ENCODE data around the gene NOTO. TPM values are rescaled to one million over a fixed set of nuclear protein-coding genes. Genes with fewer than 3 reads are reported as not detected.

NOTO gene
- polyA plus RNA-seq, 6 donors from 2014 or later: not detected

DNA sequence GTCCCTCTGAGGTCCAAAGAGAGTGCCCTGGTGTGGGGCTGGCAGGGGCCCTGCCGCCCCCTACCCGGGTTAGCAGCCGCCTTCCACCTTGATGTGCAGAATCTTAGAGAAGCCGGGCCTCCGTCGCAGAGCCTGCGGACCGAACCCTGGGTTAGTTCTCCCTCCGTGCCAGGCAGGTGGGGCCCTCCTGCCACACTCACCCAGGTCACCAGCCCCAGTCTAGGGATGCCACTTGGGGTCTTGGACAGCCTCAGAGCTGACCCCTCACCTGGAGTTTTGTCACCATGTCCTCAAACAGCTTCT is 56.5 kb downstream of the NOTO start:
- Mint-ChIP-seq H3K27me3 (no peaks in the 10 kb centered on the region), H3K4me3 (peak overlapping the region in 1 of 8 donors; percentile 52), H3K36me3 (peaks cover 0 to 7% of the 10 kb centered on the region in 2 donors), H3K27ac (peak overlapping the region in 1 of 6 donors; percentile 8), H3K4me1 (peaks cover 0 to 3% (median 0%) of the 10 kb centered on the region in 3 donors), H3K9me3 (no peaks in the 10 kb centered on the region)
- ATAC-seq (ENCODE audit: low read depth in 2 of 2) (no peak), DNase-seq (no peak)

DNA sequence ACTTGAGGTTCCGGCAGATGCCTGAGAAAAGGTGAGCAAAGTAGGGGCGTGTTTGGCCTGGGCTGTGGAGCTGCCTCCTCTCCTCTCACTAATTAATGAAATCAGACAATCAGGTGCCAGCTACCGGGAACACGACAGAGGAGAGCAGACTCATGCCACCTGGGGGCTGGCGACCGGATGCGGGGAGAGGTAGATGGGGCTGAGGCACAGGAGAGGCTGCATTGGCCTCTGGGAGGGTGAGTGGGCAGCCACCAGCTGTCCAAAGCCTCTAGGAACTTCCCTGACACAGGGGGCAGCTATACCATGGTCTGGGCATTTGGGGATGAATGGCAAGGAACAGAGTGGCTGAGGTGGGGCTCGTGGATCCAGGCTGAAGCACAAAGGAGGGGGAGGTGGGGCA is 56.9 kb downstream of the NOTO start:
- peak overlapping the region in 2 of 6 donors; percentile 8 to 10 for H3K27ac Mint-ChIP-seq
- H3K36me3 Mint-ChIP-seq: peaks cover 0 to 7% of the 10 kb centered on the region in 2 donors
- peaks cover 0 to 3% (median 0%) of the 10 kb centered on the region in 3 donors for H3K4me1 Mint-ChIP-seq
- no peaks in the 10 kb centered on the region for H3K27me3 Mint-ChIP-seq
- DNase-seq: no peak
- no peaks in the 10 kb centered on the region for H3K9me3 Mint-ChIP-seq
- H3K4me3 Mint-ChIP-seq: no peak overlapping the region
- no peak for ATAC-seq (ENCODE audit: low read depth in 2 of 2)

DNA sequence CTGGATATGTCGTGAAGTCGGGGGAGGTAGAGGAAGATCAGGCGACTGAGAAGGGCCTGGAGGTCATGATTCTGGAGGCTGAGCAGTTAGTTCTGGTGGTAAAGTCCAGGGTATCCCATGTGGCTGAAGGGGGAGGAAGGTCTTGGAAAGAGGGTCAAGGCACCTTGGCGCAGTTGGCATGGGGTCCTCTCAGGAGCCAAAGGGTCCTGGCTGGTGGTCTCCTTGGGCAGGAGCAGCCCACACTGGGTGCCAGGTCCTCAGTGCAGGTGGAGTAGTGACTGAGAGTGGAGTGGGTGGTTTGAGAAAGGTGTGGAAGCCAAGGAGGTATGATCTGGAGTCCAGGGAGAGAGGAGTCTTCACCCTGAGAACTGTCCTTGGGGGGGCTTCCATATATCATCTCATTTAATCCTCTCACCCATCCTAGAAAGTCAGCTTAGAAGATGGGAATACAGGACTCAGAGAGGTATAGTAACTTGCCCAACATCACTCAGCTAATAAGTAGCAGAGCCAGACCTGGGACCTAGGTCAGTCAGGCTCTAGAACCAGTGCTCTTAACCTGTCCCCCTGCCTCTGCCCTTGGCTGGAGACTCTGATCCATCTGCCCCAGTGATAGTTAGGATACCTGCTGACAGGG is 57.4 kb downstream of the NOTO start:
- Mint-ChIP-seq H3K9me3 (no peaks in the 10 kb centered on the region), H3K4me3 (no peak overlapping the region), H3K4me1 (peaks cover 0 to 3% (median 0%) of the 10 kb centered on the region in 3 donors), H3K36me3 (peaks cover 0 to 7% of the 10 kb centered on the region in 2 donors), H3K27me3 (no peaks in the 10 kb centered on the region), H3K27ac (peak overlapping the region in 1 of 6 donors; percentile 57)
- DNase-seq: no peak
- no peak for ATAC-seq (ENCODE audit: low read depth in 2 of 2)

DNA sequence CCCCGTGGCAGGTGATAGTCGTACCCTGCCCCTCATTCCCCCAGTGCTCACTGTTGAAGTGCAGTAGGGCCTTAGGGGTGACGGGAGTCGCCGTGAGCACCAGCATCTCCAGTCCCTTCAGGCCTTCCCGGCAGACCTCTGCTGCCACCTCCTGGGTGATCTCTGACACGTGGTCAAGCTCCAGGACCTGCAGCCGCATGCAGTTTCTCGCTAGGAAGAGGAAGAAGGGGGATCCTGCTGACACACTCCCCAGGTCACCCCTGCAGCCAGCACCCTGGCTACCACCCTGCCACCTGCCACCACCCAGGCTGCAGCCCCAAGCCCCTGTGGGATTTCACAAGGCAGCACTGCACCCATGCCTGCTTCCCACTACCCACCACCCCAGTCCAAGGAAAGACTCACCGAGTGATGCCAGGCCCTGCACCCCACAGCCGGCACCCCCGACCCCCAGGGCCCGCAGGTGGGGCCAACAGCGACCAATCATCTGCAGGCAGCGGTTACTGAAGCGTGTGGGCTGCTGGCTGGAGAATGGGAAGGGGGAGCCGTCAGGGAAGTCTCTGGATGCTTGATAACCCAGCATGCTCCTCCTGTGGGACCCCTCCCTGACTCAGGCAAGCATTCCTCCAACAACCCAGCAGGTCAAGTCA is 58.1 kb downstream of the NOTO start:
- ATAC-seq (ENCODE audit: low read depth in 2 of 2) (no peak), DNase-seq (no peak)
- Mint-ChIP-seq H3K4me3 (no peak overlapping the region), H3K36me3 (peaks cover 0 to 7% of the 10 kb centered on the region in 2 donors), H3K4me1 (peaks cover 0 to 3% (median 0%) of the 10 kb centered on the region in 3 donors), H3K27me3 (no peaks in the 10 kb centered on the region), H3K27ac (peak overlapping the region in 2 of 6 donors; percentile 80 to 89), H3K9me3 (no peaks in the 10 kb centered on the region)

Other genes starting within 250 kb of the NOTO start
- 1 to 10 TPM in 5 of 6 donors, not detected in 1; 2.5 to 4.4 (median 3.0) TPM for gene SFXN5, start 130.9 kb upstream of the NOTO start, polyA plus RNA-seq (ENCODE audit: low read depth in 6 of 6)
- gene RAB11FIP5, start 89.6 kb upstream of the NOTO start, polyA plus RNA-seq (ENCODE audit: low read depth in 6 of 6): 1 to 10 TPM in 5 of 6 donors, not detected in 1; 2.0 to 3.6 (median 2.4) TPM
- gene SMYD5, start 11.7 kb downstream of the NOTO start, polyA plus RNA-seq (ENCODE audit: low read depth in 6 of 6): 10 to 100 TPM in 5 of 6 donors, 1 to 10 TPM in 1; 4.9 to 29.2 (median 20.9) TPM
- gene PRADC1, start 30.7 kb downstream of the NOTO start, polyA plus RNA-seq (ENCODE audit: low read depth in 6 of 6): 10 to 100 TPM in 5 of 6 donors, 1 to 10 TPM in 1; 9.5 to 19.1 (median 10.6) TPM
- 100 to 1,000 TPM; 224 to 376 (median 265) TPM for gene CCT7, start 31.7 kb downstream of the NOTO start, polyA plus RNA-seq (ENCODE audit: low read depth in 6 of 6)
- gene FBXO41, start 81.9 kb downstream of the NOTO start, polyA plus RNA-seq (ENCODE audit: low read depth in 6 of 6): 1 to 10 TPM in 4 of 6 donors, under 1 TPM in 1, not detected in 1; 0.79 to 2.3 (median 1.1) TPM
- under 1 TPM in 3 of 6 donors, not detected in 3; 0.23 to 0.84 (median 0.49) TPM for gene EGR4, start 91.0 kb downstream of the NOTO start, polyA plus RNA-seq (ENCODE audit: low read depth in 6 of 6)
- gene ALMS1, start 183.3 kb downstream of the NOTO start, polyA plus RNA-seq (ENCODE audit: low read depth in 6 of 6): 1 to 10 TPM in 5 of 6 donors, not detected in 1; 1.1 to 3.9 (median 2.2) TPM